Measurements from ENCODE around the gene SMOC1.

Gene SMOC1

GRCh38 chr14:69960296-69960695 is 81.1 kb downstream of the SMOC1 start:
- ChIA-PET POLR2A (interaction anchor here (0.6 kb wide), 1 partner anchor 80 kb away, joined by 3 read pairs; no protein-coding TSS in a partner anchor), CTCF (no interaction called here)
- TF ChIP-seq FOXA1 (IDR thresholded peaks at IDR 0.05) = no peak
- TF ChIP-seq ARNT (IDR thresholded peaks at IDR 0.05) = no peak
- TF ChIP-seq BHLHE40 (IDR thresholded peaks at IDR 0.05; ENCODE audit: borderline replicate concordance) = no peak
- no peak for TF ChIP-seq FOXK2 (IDR thresholded peaks at IDR 0.05)
- TF ChIP-seq, protein P1, sequence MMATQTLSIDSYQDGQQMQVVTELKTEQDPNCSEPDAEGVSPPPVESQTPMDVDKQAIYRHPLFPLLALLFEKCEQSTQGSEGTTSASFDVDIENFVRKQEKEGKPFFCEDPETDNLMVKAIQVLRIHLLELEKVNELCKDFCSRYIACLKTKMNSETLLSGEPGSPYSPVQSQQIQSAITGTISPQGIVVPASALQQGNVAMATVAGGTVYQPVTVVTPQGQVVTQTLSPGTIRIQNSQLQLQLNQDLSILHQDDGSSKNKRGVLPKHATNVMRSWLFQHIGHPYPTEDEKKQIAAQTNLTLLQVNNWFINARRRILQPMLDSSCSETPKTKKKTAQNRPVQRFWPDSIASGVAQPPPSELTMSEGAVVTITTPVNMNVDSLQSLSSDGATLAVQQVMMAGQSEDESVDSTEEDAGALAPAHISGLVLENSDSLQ (IDR thresholded peaks at IDR 0.05) = no peak
- TF ChIP-seq ELF4 (IDR thresholded peaks at IDR 0.05) = no peak
- no peak for TF ChIP-seq LEF1 (IDR thresholded peaks at IDR 0.05; ENCODE audit: borderline replicate concordance)
- no peak for TF ChIP-seq ZNF384 (IDR thresholded peaks at IDR 0.05)
- no peak for TF ChIP-seq NFRKB (IDR thresholded peaks at IDR 0.05)
- TF ChIP-seq TARDBP (IDR thresholded peaks at IDR 0.05) = no peak
- TF ChIP-seq L3MBTL2 (conservative IDR thresholded peaks at IDR 0.05) = no peak
- TF ChIP-seq CTBP1 (IDR thresholded peaks at IDR 0.05; ENCODE audit: borderline replicate concordance) = no peak
- no peak for TF ChIP-seq FOXM1 (IDR thresholded peaks at IDR 0.05; ENCODE audit: borderline replicate concordance)
- no peak for TF ChIP-seq HDGF (IDR thresholded peaks at IDR 0.05; ENCODE audit: borderline replicate concordance)
- TF ChIP-seq SUZ12 (IDR thresholded peaks at IDR 0.05) = no peak
- TF ChIP-seq SP1 (IDR thresholded peaks at IDR 0.05) = no peak
- DNase-seq (ENCODE audit: extremely low spot score) = no peak

GRCh38 chr14:69963966-69964365 is 84.8 kb downstream of the SMOC1 start:
- ChIA-PET CTCF (no interaction called here), POLR2A (no interaction called here)
- no peak for DNase-seq (ENCODE audit: extremely low spot score)
- TF ChIP-seq, protein P1 (IDR thresholded peaks at IDR 0.05) = no peak
- TF ChIP-seq BHLHE40 (IDR thresholded peaks at IDR 0.05; ENCODE audit: borderline replicate concordance) (no peak), HDGF (IDR thresholded peaks at IDR 0.05; ENCODE audit: borderline replicate concordance) (no peak), ZNF384 (IDR thresholded peaks at IDR 0.05) (no peak), TARDBP (IDR thresholded peaks at IDR 0.05) (no peak), ARNT (IDR thresholded peaks at IDR 0.05) (no peak), SP1 (IDR thresholded peaks at IDR 0.05) (no peak), ELF4 (IDR thresholded peaks at IDR 0.05) (no peak), FOXA1 (IDR thresholded peaks at IDR 0.05) (no peak), FOXM1 (IDR thresholded peaks at IDR 0.05; ENCODE audit: borderline replicate concordance) (no peak), NFRKB (IDR thresholded peaks at IDR 0.05) (no peak), FOXK2 (IDR thresholded peaks at IDR 0.05) (no peak), SUZ12 (IDR thresholded peaks at IDR 0.05) (no peak)

DNA sequence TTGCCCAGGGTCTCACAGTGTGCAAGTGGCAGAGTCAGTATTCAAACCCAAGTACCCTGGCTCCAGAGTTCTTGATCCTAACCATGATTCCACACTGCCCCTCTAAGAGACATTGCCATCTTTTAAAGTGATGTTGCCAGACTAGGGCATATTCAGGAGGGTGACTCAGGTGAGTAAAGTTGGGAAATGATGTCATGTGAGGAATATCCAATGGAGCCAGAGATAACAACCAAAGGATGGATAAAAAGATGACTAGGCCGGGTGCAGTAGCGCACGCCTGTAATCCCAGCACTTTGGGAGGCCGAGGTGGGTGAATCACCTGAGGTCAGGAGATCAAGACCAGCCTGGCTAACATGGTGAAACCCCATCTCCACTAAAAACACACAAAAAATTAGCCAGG is 85.6 kb downstream of the SMOC1 start:
- TF ChIP-seq SUZ12 (IDR thresholded peaks at IDR 0.05) = no peak
- TF ChIP-seq TARDBP (IDR thresholded peaks at IDR 0.05) = no peak
- TF ChIP-seq CTBP1 (IDR thresholded peaks at IDR 0.05; ENCODE audit: borderline replicate concordance) = no peak
- TF ChIP-seq ELF4 (IDR thresholded peaks at IDR 0.05) = no peak
- TF ChIP-seq NFRKB (IDR thresholded peaks at IDR 0.05) = no peak
- no peak for TF ChIP-seq FOXK2 (IDR thresholded peaks at IDR 0.05)
- TF ChIP-seq, protein P1 (IDR thresholded peaks at IDR 0.05) = no peak
- TF ChIP-seq LEF1 (IDR thresholded peaks at IDR 0.05; ENCODE audit: borderline replicate concordance) = no peak
- no peak for TF ChIP-seq FOXM1 (IDR thresholded peaks at IDR 0.05; ENCODE audit: borderline replicate concordance)
- TF ChIP-seq FOXA1 (IDR thresholded peaks at IDR 0.05) = no peak
- no peak for TF ChIP-seq L3MBTL2 (conservative IDR thresholded peaks at IDR 0.05)
- no peak for TF ChIP-seq ZNF384 (IDR thresholded peaks at IDR 0.05)
- no peak for TF ChIP-seq ARNT (IDR thresholded peaks at IDR 0.05)
- TF ChIP-seq SP1 (IDR thresholded peaks at IDR 0.05) = no peak
- CTCF ChIA-PET = no interaction called here
- no peak for DNase-seq (ENCODE audit: extremely low spot score)
- POLR2A ChIA-PET = no interaction called here

DNA sequence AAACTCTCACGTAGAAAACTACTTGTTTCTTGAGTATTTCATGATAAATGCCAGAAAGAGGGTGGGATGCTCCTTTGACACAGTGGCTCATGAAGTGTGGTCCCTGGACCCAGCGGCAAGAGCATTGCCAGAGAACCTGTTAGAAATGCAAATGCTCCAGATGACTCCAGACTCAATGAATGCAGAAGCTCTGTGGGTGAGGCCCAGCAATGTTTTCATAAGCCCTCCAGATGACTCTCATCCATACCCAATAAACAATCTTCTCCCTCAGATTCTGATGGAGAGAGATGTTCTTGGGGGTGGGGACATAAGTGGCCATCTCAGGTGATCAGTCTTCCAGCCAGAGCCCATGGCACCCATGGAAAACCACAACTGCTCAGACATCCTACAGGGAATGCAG is 88.9 kb downstream of the SMOC1 start:
- CTCF ChIA-PET = interaction anchor here (0.7 kb wide), 1 partner anchor 60 kb away, joined by 3 read pairs; no protein-coding TSS in a partner anchor
- POLR2A ChIA-PET = no interaction called here

DNA sequence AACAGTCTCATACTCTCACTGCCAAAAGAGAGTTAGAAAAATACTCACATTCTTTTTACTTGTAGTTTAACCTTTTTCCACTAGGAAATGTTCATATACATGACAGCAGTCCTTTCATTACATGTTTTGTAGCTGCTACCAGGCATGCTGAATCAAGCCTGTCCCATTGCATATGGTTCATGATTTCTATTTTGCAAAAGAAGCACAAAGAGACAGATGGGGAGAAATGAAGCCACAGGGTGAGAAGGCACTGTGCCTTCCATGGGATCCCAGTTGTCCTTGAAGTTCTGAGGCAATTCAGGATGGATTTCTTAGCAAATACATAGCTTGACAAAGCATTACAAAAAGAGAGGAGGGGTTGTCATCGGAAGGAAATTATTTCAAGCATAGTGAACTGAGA is 89.5 kb downstream of the SMOC1 start:
- POLR2A ChIA-PET = no interaction called here
- TF ChIP-seq LEF1 (IDR thresholded peaks at IDR 0.05; ENCODE audit: borderline replicate concordance) (no peak), CTBP1 (IDR thresholded peaks at IDR 0.05; ENCODE audit: borderline replicate concordance) (no peak), L3MBTL2 (conservative IDR thresholded peaks at IDR 0.05) (no peak), ARNT (IDR thresholded peaks at IDR 0.05) (no peak), ELF4 (IDR thresholded peaks at IDR 0.05) (no peak), ZNF384 (IDR thresholded peaks at IDR 0.05) (no peak), FOXK2 (IDR thresholded peaks at IDR 0.05) (no peak), FOXA1 (IDR thresholded peaks at IDR 0.05) (no peak), HDGF (IDR thresholded peaks at IDR 0.05; ENCODE audit: borderline replicate concordance) (no peak)
- DNase-seq (ENCODE audit: extremely low spot score) = no peak
- CTCF ChIA-PET = interaction anchor here (0.9 kb wide), 1 partner anchor 9 kb away, joined by 3 read pairs; no protein-coding TSS in a partner anchor

More for the DNA sequence above, 88.9 kb downstream of the SMOC1 start:
- TF ChIP-seq NFRKB (IDR thresholded peaks at IDR 0.05) = no peak
- TF ChIP-seq FOXA1 (IDR thresholded peaks at IDR 0.05) = no peak
- TF ChIP-seq CTBP1 (IDR thresholded peaks at IDR 0.05; ENCODE audit: borderline replicate concordance) = no peak
- no peak for TF ChIP-seq ZNF384 (IDR thresholded peaks at IDR 0.05)
- TF ChIP-seq FOXM1 (IDR thresholded peaks at IDR 0.05; ENCODE audit: borderline replicate concordance) = no peak
- no peak for TF ChIP-seq SP1 (IDR thresholded peaks at IDR 0.05)
- no peak for TF ChIP-seq LEF1 (IDR thresholded peaks at IDR 0.05; ENCODE audit: borderline replicate concordance)
- no peak for TF ChIP-seq SUZ12 (IDR thresholded peaks at IDR 0.05)
- TF ChIP-seq FOXK2 (IDR thresholded peaks at IDR 0.05) = no peak
- TF ChIP-seq L3MBTL2 (conservative IDR thresholded peaks at IDR 0.05) = no peak
- no peak for TF ChIP-seq ELF4 (IDR thresholded peaks at IDR 0.05)
- TF ChIP-seq, protein P1 (IDR thresholded peaks at IDR 0.05) = no peak
- no peak for DNase-seq (ENCODE audit: extremely low spot score)
